ENCODE measurements around the gene MARCHF9.

Gene MARCHF9

DNA sequence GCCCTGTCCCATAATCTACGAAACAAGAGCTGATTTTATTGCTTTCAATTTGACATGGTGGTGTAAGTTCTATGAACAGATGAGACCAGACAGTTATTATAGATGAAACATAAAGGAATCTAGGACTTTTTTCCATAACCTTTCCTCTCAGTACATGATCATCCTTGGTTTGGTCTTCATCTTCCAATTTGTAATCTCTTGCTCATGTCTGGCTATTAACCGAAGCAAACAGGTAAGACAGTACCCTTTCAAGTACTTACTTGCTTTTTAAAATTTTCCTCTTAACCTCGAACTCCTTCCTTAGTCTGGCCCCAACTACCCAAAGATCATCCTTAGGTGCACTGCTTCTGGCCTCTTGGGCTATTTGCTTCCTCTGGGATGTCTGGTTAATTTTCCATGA lies 8.9 kb upstream of the MARCHF9 start:
- 0 out of 2 replicates have a peak overlapping the region, but pooled peaks have one; percentile 96 for H3K27ac ChIP-seq
- peak overlapping the region; percentile 83 for H3K4me3 ChIP-seq
- DNase-seq (ENCODE audit: low read depth, low spot score) = no peak
- H3K9ac ChIP-seq (ENCODE audit: insufficient read length) = peak overlapping the region; percentile 87
- H3K9me3 ChIP-seq (ENCODE audit: low read depth, low read length) = no peaks in the 10 kb centered on the region
- TF ChIP-seq FOXP2 (optimal IDR thresholded peaks at IDR 0.05; ENCODE audit: control extremely low read depth, extremely low read length, insufficient read depth) (no peak), POLR2AphosphoS5 (IDR thresholded peaks at IDR 0.05; ENCODE audit: borderline replicate concordance, low read depth, low read length) (peak; percentile 12)
- H3K36me3 ChIP-seq (ENCODE audit: insufficient read depth, low read length) = peaks cover 50% of the 10 kb centered on the region

GRCh38 chr12:57749061-57749460 lies 5.8 kb upstream of the MARCHF9 start:
- no peak for TF ChIP-seq EZH2 (IDR thresholded peaks at IDR 0.05)
- TF ChIP-seq POLR2AphosphoS5 (IDR thresholded peaks at IDR 0.05; ENCODE audit: borderline replicate concordance, low read depth, low read length) = no peak
- TF ChIP-seq FOXP2 (optimal IDR thresholded peaks at IDR 0.05; ENCODE audit: control extremely low read depth, extremely low read length, insufficient read depth) = no peak
- no peak overlapping the region for H3K9ac ChIP-seq (ENCODE audit: insufficient read length)
- peaks cover 56% of the 10 kb centered on the region for H3K36me3 ChIP-seq (ENCODE audit: insufficient read depth, low read length)
- DNase-seq (ENCODE audit: low read depth, low spot score) = no peak
- no peak overlapping the region for H3K27ac ChIP-seq
- no peaks in the 10 kb centered on the region for H3K9me3 ChIP-seq (ENCODE audit: low read depth, low read length)
- no peak overlapping the region for H3K4me3 ChIP-seq

DNA sequence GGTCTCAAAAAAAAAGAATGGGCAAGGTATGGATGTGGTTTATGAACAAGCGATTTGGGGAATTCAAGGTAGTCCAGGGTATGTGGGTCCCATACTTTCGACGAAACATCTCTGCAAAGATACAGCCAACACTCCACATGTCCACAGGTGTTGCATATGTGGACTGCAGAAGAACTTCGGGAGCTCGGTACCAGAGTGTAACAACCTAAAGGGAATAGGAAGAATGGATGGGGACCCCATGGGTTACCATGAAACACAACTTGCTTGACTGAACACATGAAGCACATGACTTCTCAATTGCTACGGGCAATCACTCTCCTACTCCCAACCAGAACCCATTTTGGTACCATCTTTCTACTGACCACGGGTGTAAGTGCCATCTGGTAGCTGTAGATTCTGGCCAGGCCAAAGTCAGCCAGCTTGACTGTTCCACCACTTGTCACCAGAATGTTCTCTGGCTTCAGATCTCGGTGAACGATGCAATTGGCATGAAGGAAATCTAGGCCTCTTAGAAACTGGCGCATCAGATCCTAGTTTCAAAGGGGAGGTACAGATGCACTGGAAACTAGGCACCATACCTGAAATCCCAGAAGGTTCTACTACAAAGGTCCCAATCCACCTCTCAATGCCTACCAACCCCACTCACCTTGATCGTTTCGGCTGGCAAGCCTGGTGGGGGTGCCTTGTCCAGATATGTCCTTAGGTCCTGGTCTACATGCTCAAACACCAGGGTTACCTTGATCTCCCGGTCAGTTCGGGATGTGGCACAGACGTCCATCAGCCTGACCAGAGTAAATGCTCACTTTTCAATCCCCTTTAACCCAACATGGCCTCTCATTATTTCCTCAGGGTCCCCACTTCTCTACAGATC lies 4.1 kb upstream of the MARCHF9 start:
- TF ChIP-seq POLR2AphosphoS5 (IDR thresholded peaks at IDR 0.05; ENCODE audit: borderline replicate concordance, low read depth, low read length) = no peak; the same call in 1 of the 2 replicates
- no peak for TF ChIP-seq EZH2 (IDR thresholded peaks at IDR 0.05)
- no peak for TF ChIP-seq FOXP2 (optimal IDR thresholded peaks at IDR 0.05; ENCODE audit: control extremely low read depth, extremely low read length, insufficient read depth)
- H3K4me3 ChIP-seq = peak overlapping the region; percentile 91
- H3K9me3 ChIP-seq (ENCODE audit: low read depth, low read length) = no peaks in the 10 kb centered on the region
- H3K27ac ChIP-seq = peak overlapping the region; percentile 74
- H3K9ac ChIP-seq (ENCODE audit: insufficient read length) = peak overlapping the region; percentile 97
- H3K36me3 ChIP-seq (ENCODE audit: insufficient read depth, low read length) = peaks cover 56% of the 10 kb centered on the region
- no peak for DNase-seq (ENCODE audit: low read depth, low spot score)

DNA sequence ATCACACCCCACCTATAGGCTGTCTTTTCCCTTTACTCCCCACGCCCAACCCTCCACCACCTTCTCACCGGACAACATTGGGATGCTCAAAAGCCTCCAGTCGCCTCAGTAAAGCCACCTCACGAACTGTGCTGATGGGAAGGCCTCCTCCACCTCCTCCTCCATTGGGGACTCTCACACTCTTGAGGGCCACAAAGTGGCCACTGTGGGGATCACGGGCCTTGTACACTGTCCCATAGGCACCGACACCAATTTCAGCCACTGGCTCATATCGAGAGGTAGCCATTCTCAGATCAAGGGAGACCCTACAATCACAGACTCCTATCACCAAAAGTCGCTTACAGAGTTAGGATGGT lies 3.5 kb upstream of the MARCHF9 start:
- Histone ChIP-seq H3K36me3 (ENCODE audit: insufficient read depth, low read length) (peaks cover 50% of the 10 kb centered on the region), H3K9ac (ENCODE audit: insufficient read length) (peak overlapping the region; percentile 97), H3K4me3 (peak overlapping the region; percentile 91), H3K9me3 (ENCODE audit: low read depth, low read length) (no peaks in the 10 kb centered on the region), H3K27ac (peak overlapping the region; percentile 74)
- TF ChIP-seq EZH2 (IDR thresholded peaks at IDR 0.05) (no peak), POLR2AphosphoS5 (IDR thresholded peaks at IDR 0.05; ENCODE audit: borderline replicate concordance, low read depth, low read length) (no peak), FOXP2 (optimal IDR thresholded peaks at IDR 0.05; ENCODE audit: control extremely low read depth, extremely low read length, insufficient read depth) (no peak)
- DNase-seq (ENCODE audit: low read depth, low spot score) = no peak

DNA sequence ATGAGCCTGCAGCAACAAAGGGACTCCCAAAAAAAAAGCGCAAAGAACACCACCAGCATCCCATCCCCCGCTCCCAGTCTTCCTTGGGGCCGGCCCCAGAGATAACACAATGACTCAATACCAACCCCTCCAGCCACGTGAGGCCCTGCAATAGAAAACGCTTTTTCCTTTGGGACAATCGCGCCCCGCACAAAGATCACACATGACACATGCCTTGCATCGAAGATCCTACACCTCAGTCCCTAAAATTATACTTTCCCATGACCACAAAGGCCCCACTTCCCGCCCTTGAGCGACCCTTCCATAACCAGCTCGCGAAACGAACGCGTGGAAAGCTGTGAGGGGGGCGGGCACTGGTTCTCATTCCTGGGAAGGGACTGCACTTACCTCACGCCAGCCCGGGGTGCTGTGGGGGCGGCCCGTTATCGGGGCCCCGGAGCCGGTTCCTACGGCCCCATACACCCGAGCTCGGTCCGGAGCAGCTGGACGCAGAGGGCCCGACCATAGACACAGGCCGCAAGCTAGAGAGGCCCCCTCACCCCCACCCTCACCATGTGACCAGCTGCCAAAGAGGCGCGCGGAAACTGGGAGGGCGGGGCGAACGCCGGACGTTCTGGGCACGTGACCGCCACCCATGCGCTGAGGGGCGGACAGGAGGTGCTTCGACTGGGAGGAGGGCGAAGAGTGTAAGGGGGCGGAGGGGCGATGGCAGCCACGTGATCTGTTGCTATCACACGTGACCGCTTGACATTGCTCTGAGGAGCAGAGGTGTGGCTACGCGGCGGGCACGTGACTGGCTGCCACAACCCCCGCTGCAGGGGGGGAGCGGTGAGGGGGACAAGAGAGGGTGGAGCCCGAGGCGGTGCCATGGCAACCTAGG lies 2.9 kb upstream of the MARCHF9 start, which contains the start of gene CDK4:
CDK4 (minus strand) TSS at position 523 of the 880 bp plus-strand sequence. CDS start 593 bp downstream, outside the sequence.
- TF ChIP-seq POLR2AphosphoS5 (IDR thresholded peaks at IDR 0.05; ENCODE audit: borderline replicate concordance, low read depth, low read length) (peak; percentile 79), EZH2 (IDR thresholded peaks at IDR 0.05) (no peak), FOXP2 (optimal IDR thresholded peaks at IDR 0.05; ENCODE audit: control extremely low read depth, extremely low read length, insufficient read depth) (no peak)

DNA sequence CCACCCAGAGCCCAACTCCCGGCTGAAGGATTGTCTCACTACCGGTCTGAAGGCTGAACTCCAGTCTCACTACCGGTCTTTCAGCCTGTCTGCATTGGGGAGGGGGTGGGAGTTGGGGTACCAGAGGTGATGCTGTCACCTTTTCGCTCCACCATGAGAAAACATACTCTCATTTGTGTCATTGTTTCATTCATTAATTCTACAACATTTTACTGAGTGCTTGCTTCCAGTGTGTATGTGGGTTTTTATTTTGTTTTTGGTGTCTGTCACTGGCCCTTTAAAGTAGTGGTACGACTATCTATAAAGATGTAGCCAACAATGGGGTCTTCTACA lies 2.3 kb upstream of the MARCHF9 start:
- no peaks in the 10 kb centered on the region for H3K9me3 ChIP-seq (ENCODE audit: low read depth, low read length)
- no peak for TF ChIP-seq EZH2 (IDR thresholded peaks at IDR 0.05)
- no peak for TF ChIP-seq FOXP2 (optimal IDR thresholded peaks at IDR 0.05; ENCODE audit: control extremely low read depth, extremely low read length, insufficient read depth)
- TF ChIP-seq POLR2AphosphoS5 (IDR thresholded peaks at IDR 0.05; ENCODE audit: borderline replicate concordance, low read depth, low read length) = no peak; the same call in 1 of the 2 replicates
- H3K4me3 ChIP-seq = peak overlapping the region; percentile 76
- no peak for DNase-seq (ENCODE audit: low read depth, low spot score)
- H3K9ac ChIP-seq (ENCODE audit: insufficient read length) = no peak overlapping the region
- H3K36me3 ChIP-seq (ENCODE audit: insufficient read depth, low read length) = peaks cover 37% of the 10 kb centered on the region
- peak overlapping the region; percentile 72 for H3K27ac ChIP-seq

More for the DNA sequence above, 2.9 kb upstream of the MARCHF9 start, which contains the start of gene CDK4:
- peak; percentile 97 for DNase-seq (ENCODE audit: low read depth, low spot score)
- peak within 1 kb of the TSS; percentile 91 for H3K4me3 ChIP-seq
- no peaks in the 10 kb centered on the region for H3K9me3 ChIP-seq (ENCODE audit: low read depth, low read length)
- peak within 1 kb of the TSS; percentile 97 for H3K9ac ChIP-seq (ENCODE audit: insufficient read length)
- H3K36me3 ChIP-seq (ENCODE audit: insufficient read depth, low read length) = peaks cover 43% of the 10 kb centered on the region
- peak within 1 kb of the TSS; percentile 74 for H3K27ac ChIP-seq

DNA sequence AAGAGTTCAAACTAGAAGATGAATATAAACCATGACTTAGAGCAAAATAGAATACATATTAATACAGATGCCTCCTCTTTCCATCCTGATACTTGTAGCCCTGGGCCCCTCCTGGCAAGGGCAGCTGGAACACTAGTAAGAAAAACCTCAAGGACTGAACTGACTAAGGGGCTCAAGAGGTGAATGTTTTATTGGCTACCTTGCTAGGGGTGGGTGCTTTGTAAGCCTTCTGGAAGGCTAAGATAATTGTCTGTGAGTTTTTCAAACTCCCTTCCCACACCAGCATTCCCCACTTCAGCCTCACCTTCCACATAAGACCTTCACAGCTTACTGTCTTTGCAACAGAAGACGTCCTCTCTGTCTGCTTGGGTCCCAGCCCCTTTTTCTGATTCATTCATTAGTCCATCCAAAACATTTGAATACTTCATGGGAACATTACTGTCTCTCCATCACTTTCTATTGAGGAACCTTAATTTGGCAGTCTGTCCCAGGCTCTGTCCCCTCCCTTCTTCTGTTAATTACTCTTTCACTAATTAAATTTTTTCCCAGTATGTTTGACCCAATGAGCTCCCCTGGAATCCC lies 1.1 kb upstream of the MARCHF9 start:
- no peak overlapping the region for H3K4me3 ChIP-seq
- no peak for DNase-seq (ENCODE audit: low read depth, low spot score)

DNA sequence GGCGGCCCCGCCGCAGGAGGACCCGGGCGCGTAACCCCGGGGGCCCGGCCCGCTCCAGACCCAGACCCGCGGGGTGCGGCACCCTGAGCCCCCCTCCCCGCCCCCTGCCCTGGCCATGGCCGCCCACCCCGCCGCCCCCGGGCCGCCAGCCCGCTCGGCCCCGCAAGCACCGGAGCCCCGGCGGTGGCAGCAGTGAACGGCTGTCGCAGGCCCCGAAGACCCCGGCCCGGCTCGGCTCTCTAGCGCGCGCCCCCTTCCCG lies 221 bp downstream of the MARCHF9 start:
- DNase-seq (ENCODE audit: low read depth, low spot score) = no peak
- H3K36me3 ChIP-seq (ENCODE audit: insufficient read depth, low read length) = peaks cover 14% of the 10 kb centered on the region
- TF ChIP-seq EZH2 (IDR thresholded peaks at IDR 0.05) (no peak), FOXP2 (optimal IDR thresholded peaks at IDR 0.05; ENCODE audit: control extremely low read depth, extremely low read length, insufficient read depth) (no peak), POLR2AphosphoS5 (IDR thresholded peaks at IDR 0.05; ENCODE audit: borderline replicate concordance, low read depth, low read length) (no peak)
- no peak overlapping the region for H3K27ac ChIP-seq
- H3K9me3 ChIP-seq (ENCODE audit: low read depth, low read length) = no peaks in the 10 kb centered on the region
- H3K4me3 ChIP-seq = peak overlapping the region; percentile 81
- no peak overlapping the region for H3K9ac ChIP-seq (ENCODE audit: insufficient read length)

More for the DNA sequence above, 1.1 kb upstream of the MARCHF9 start:
- TF ChIP-seq EZH2 (IDR thresholded peaks at IDR 0.05) (no peak), POLR2AphosphoS5 (IDR thresholded peaks at IDR 0.05; ENCODE audit: borderline replicate concordance, low read depth, low read length) (no peak), FOXP2 (optimal IDR thresholded peaks at IDR 0.05; ENCODE audit: control extremely low read depth, extremely low read length, insufficient read depth) (no peak)
- H3K9ac ChIP-seq (ENCODE audit: insufficient read length) = no peak overlapping the region
- peak overlapping the region; percentile 70 for H3K27ac ChIP-seq
- no peaks in the 10 kb centered on the region for H3K9me3 ChIP-seq (ENCODE audit: low read depth, low read length)
- peaks cover 25% of the 10 kb centered on the region for H3K36me3 ChIP-seq (ENCODE audit: insufficient read depth, low read length)
